BJ (cell line): Measurements from ENCODE around the gene SLC38A11. TPM values are rescaled to one million over a fixed set of nuclear protein-coding genes. Genes with fewer than 3 reads are reported as not detected.
A peak's percentile ranks its signal among the peaks of the same experiment; 100 is the strongest.
"Not testable (repeated sequence)": the region's sequence is repeated elsewhere in the genome, so short reads cannot be mapped to it uniquely, and the experiment has no call there.

Source experiments
- CTCF ChIA-PET: fragments of 350-600 bp; formaldehyde crosslinking; extraction: SDS; loops from one replicate; lab custom pipeline; 2021; ENCODE audit warnings: antibody characterized with exemption, inconsistent platforms; lab: Yijun Ruan, JAX
- POLR2A ChIA-PET: fragments of 300-600 bp; sonication (Branson Sonifier 250); formaldehyde crosslinking; extraction: SDS; loops from one replicate; lab custom pipeline; 2021; ENCODE audit warnings: antibody characterized with exemption; lab: Charles Lee
- DNase-seq: peaks from one replicate; pipeline ENCODE4 v3.0.0-alpha.2; 2011; ENCODE audit warnings: low read depth
- H3K27me3 ChIP-seq: 2 replicates; pipeline ENCODE4 v1.6.0; 2011; ENCODE audit warnings: low read length; ENCODE audit not compliant: control insufficient read depth, insufficient read depth
- H3K36me3 ChIP-seq: 2 replicates; pipeline ENCODE4 v1.5.1; 2011; ENCODE audit warnings: low read length; ENCODE audit not compliant: control insufficient read depth, insufficient read depth
- H3K4me3 ChIP-seq: 2 replicates; pipeline ENCODE4 v1.5.1; 2011; ENCODE audit warnings: low read depth, mild to moderate bottlenecking, control low read depth, low read length
- polyA minus RNA-seq: library from RNA; depleted of rRNA, polyadenylated mRNA; stranded (reverse); fragments of >200 nt; gene quantifications from 2 replicates; pipeline ENCODE4 v1.2.3, GENCODE V29; 2011; rRNA and poly(A)+ RNA removed
- polyA plus RNA-seq: library from polyadenylated mRNA; depleted of rRNA; stranded (reverse); fragments of >200 nt; gene quantifications from 2 replicates; pipeline ENCODE4 v1.2.3, GENCODE V29; 2011; rRNA removed
- TF ChIP-seq, protein P1 (sequence below): IDR thresholded peaks from 2 replicates; pipeline ENCODE4 v1.5.1; 2011; ENCODE audit warnings: low read depth, mild to moderate bottlenecking, control low read depth, inconsistent platforms, low read length, moderate library complexity; ENCODE audit not compliant: insufficient read depth

SLC38A11 gene
- 59.2 and 89.4 TPM in 2 replicates for polyA plus RNA-seq
- polyA minus RNA-seq: 36.9 and 39.2 TPM in 2 replicates

DNA sequence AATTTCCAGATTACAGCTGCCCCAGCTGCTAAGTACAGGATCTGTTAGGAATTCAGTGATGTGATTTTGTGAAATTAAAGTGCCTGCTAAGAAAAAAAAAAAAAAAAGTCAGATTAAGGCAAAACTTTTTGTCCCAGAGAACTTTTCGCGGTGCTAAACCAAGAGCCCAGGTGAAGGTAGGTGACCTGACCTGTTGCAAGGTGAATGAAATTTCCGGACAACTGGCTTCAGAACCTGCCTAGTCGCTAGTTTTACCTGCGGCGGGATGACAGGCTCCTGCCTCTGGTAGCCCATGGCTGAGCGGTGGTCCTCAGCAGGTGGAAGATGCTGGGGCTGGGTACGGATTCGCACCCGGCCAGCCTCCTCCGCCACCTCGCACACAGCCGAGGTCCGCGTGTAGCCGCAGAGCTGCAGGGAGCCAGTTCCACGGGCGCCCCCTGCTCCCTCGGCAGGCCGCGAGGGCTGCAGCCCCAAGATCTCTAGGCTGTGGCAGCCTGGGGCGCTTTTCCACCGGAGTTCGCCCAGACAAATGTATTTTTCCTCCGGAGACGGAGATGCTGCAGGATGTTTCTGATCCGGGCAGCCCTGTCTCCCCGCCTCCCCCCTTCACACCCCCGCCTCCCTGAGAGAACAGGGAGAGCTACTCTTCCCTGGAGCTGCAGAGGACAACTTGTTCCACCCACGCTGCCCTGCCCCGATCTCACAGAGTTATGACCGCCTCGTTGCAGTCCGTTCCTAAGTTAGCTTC, at the start of gene SLC38A11:
SLC38A11 (minus strand) TSS at position 572 of the 748 bp plus-strand sequence; CDS start at position 294, 278 bp downstream.
- ChIA-PET POLR2A (interaction anchor here (0.6 to 0.9 kb wide), 4 partner anchors 34 to 111 kb away, joined by 4 to 15 read pairs (median 9); no protein-coding TSS in a partner anchor), CTCF (interaction anchor here (0.8 to 1.6 kb wide), 4 partner anchors 9 to 217 kb away, joined by 3 to 7 read pairs (median 4); partner anchors contain the start of gene COBLL1)
- H3K27me3 ChIP-seq: no peaks in the 10 kb centered on the region
- TF ChIP-seq, protein P1, sequence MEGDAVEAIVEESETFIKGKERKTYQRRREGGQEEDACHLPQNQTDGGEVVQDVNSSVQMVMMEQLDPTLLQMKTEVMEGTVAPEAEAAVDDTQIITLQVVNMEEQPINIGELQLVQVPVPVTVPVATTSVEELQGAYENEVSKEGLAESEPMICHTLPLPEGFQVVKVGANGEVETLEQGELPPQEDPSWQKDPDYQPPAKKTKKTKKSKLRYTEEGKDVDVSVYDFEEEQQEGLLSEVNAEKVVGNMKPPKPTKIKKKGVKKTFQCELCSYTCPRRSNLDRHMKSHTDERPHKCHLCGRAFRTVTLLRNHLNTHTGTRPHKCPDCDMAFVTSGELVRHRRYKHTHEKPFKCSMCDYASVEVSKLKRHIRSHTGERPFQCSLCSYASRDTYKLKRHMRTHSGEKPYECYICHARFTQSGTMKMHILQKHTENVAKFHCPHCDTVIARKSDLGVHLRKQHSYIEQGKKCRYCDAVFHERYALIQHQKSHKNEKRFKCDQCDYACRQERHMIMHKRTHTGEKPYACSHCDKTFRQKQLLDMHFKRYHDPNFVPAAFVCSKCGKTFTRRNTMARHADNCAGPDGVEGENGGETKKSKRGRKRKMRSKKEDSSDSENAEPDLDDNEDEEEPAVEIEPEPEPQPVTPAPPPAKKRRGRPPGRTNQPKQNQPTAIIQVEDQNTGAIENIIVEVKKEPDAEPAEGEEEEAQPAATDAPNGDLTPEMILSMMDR: peak; percentile 54
- H3K36me3 ChIP-seq: 0 out of 2 replicates have a peak, but pooled peaks cover 2% of the 10 kb centered on the region
- DNase-seq: no peak
- peak within 1 kb of the TSS; percentile 70 for H3K4me3 ChIP-seq

DNA sequence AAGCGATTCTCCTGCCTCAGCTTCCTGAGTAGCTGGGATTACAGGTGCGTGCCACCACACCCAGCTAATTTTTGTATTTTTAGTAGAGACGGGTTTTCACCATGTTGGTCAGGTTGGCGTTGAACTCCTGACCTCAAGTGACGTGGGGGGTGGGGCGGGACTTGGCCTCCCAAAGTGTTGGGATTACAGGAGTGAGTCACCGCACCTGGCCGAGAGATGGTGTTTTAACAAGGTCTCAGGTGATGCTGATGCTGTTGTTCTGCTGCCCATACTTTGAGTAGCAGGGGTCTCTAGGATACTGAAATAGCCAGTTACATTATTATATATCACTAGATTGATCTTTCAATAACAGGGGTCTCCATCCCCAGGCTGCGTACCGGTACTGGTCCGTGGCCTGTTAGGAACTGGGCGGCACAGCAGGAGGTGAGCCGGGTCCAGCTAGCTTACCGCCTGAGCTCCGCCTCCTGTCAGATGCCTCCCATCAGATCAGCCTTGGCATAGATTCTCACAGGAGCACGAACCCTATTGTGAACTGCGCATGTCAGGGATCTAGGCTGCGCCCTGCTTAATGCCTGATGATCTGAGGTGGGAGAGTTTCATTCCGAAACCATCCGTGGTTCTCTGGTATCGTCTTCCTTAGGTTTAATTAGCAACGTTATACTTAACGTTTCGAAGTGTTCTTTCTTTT, 48.3 kb upstream of the SLC38A11 start:
- no peak for DNase-seq
- TF ChIP-seq, protein P1: no peak
- ChIA-PET CTCF (interaction anchor here (2.2 to 3.0 kb wide), 2 partner anchors 11 to 13 kb away, joined by 6 to 9 read pairs; no protein-coding TSS in a partner anchor), POLR2A (no interaction called here)
- Histone ChIP-seq H3K27me3 (no peaks in the 10 kb centered on the region), H3K36me3 (no peaks in the 10 kb centered on the region), H3K4me3 (no peak overlapping the region)

GRCh38 chr2:165002638-165003037, 47.3 kb upstream of the SLC38A11 start:
- TF ChIP-seq, protein P1: no peak
- no peak overlapping the region for H3K4me3 ChIP-seq
- POLR2A ChIA-PET: no interaction called here
- no peak for DNase-seq
- no peaks in the 10 kb centered on the region for H3K27me3 ChIP-seq
- CTCF ChIA-PET: interaction anchor here (2.2 to 3.0 kb wide), 2 partner anchors 10 to 14 kb away, joined by 6 to 9 read pairs; no protein-coding TSS in a partner anchor
- no peaks in the 10 kb centered on the region for H3K36me3 ChIP-seq

DNA sequence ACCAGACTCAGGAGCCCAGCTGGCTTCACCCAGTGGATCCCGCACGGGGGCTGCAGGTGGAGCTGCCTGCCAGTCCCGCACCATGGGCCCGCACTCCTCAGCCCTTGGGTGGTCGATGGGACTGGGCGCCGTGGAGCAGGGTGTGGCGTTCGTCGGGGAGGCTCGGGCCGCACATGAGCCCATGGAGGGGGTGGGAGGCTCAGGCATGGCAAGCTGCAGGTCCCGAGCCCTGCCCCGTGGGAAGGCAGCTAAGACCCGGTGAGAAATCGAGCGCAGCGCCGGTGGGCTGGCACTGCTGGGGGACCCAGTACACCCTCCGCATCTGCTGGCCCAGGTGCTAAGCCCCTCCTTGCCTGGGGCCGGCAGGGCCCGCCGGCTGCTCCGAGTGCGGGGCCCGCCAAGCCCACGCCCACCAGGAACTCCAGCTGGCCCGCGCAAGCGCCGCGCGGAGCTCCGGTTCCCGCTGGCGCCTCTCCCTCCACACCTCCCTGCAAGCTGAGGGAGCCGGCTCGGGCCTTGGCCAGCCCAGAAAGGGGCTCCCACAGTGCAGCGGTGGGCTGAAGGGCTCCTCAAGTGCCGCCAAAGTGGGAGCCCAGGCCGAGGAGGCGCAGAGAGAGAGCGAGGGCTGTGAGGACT, 39.5 kb upstream of the SLC38A11 start:
- H3K27me3 ChIP-seq, POLR2A ChIA-PET, H3K36me3 ChIP-seq, H3K4me3 ChIP-seq, DNase-seq: not testable (repeated sequence)
- CTCF ChIA-PET: interaction anchor here (1.1 to 1.9 kb wide), 2 partner anchors 19 to 22 kb away, joined by 3 to 7 read pairs; no protein-coding TSS in a partner anchor

- ChIA-PET CTCF (interaction anchor here (0.8 to 3.1 kb wide), 7 partner anchors 10 to 300 kb away, joined by 4 to 18 read pairs (median 7); partner anchors contain the start of gene SCN3A), POLR2A (no interaction called here)
- H3K4me3 ChIP-seq: no peak overlapping the region
- TF ChIP-seq, protein P1: no peak
- H3K36me3 ChIP-seq: no peaks in the 10 kb centered on the region
- no peak for DNase-seq
- H3K27me3 ChIP-seq: no peaks in the 10 kb centered on the region
These were observed 38.1 kb upstream of the SLC38A11 start for GRCh38 chr2:164993287-164994016.
